HL-60 (cell line): Measurements from ENCODE around the gene TACR3.

Experiments used
- DNase-seq, 2 experiments: peaks; one replicate each; pipeline ENCODE4 v3.0.0-alpha.2; 2010 to 2020; ENCODE audit warnings: low read depth in 1 of 2, low spot score in 1 of 2
- H3K27ac ChIP-seq: fragments of 250-450 bp; sonication (Bioruptor Pico); replicated peaks from 2 replicates; pipeline ENCODE4 v1.5.1; 2020; ENCODE audit warnings: mild to moderate bottlenecking, moderate library complexity
- H3K27me3 ChIP-seq: fragments of 250-450 bp; sonication (Bioruptor Pico); 2 replicates; pipeline ENCODE4 v1.5.1; 2021; ENCODE audit warnings: mild to moderate bottlenecking, moderate library complexity; ENCODE audit not compliant: insufficient read depth, poor library complexity, severe bottlenecking
- H3K4me3 ChIP-seq: replicated peaks from 2 replicates; pipeline ENCODE4 v1.5.1; 2011; ENCODE audit warnings: mild to moderate bottlenecking, control low read depth, low read length; ENCODE audit not compliant: insufficient read depth
- CTCF ChIP-seq: IDR thresholded peaks from one replicate; pipeline ENCODE4 v1.5.1; 2011; ENCODE audit warnings: low read length, control low read depth, inconsistent platforms; ENCODE audit not compliant: insufficient read depth
- GABPA ChIP-seq: IDR thresholded peaks from 2 replicates; pipeline ENCODE4 v1.6.1; 2012; ENCODE audit warnings: low read depth
- POLR2AphosphoS5 ChIP-seq: IDR thresholded peaks from 2 replicates; pipeline ENCODE4 v1.6.1; 2012; ENCODE audit warnings: low read depth
- REST ChIP-seq: IDR thresholded peaks from 2 replicates; pipeline ENCODE4 v1.6.1; 2012; ENCODE audit warnings: low read depth; ENCODE audit not compliant: insufficient replicate concordance
- SPI1 ChIP-seq: IDR thresholded peaks from 2 replicates; pipeline ENCODE4 v1.6.1; 2012; ENCODE audit warnings: low read depth, mild to moderate bottlenecking, borderline replicate concordance

TACR3 gene

GRCh38 chr4:103721251-103721650 lies 1.5 kb upstream of the TACR3 start:
- no peak overlapping the region for H3K4me3 ChIP-seq
- no peak for DNase-seq
- TF ChIP-seq GABPA: no peak
- TF ChIP-seq CTCF: no peak

GRCh38 chr4:103720661-103721060 lies 876 bp upstream of the TACR3 start:
- Histone ChIP-seq H3K27me3 (no peaks in the 10 kb centered on the region), H3K27ac (no peak overlapping the region), H3K4me3 (no peak overlapping the region)
- DNase-seq: no peak
- no peak for TF ChIP-seq POLR2AphosphoS5
- TF ChIP-seq REST: no peak
- no peak for TF ChIP-seq GABPA
- TF ChIP-seq CTCF: no peak
- TF ChIP-seq SPI1: no peak

More at GRCh38 chr4:103721251-103721650, 1.5 kb upstream of the TACR3 start:
- no peak overlapping the region for H3K27ac ChIP-seq
- H3K27me3 ChIP-seq: no peaks in the 10 kb centered on the region

GRCh38 chr4:103719105-103719829 lies 518 bp downstream of the TACR3 start:
- Histone ChIP-seq H3K27me3 (no peaks in the 10 kb centered on the region), H3K4me3 (no peak overlapping the region), H3K27ac (no peak overlapping the region)
- no peak for DNase-seq
- no peak for TF ChIP-seq POLR2AphosphoS5
- TF ChIP-seq GABPA: no peak
- TF ChIP-seq REST: no peak
- no peak for TF ChIP-seq SPI1
- no peak for TF ChIP-seq CTCF

- DNase-seq: no peak
- Histone ChIP-seq H3K27ac (no peak overlapping the region), H3K27me3 (no peaks in the 10 kb centered on the region), H3K4me3 (no peak overlapping the region)
- TF ChIP-seq SPI1: no peak
- TF ChIP-seq CTCF: no peak
- no peak for TF ChIP-seq POLR2AphosphoS5
- TF ChIP-seq GABPA: no peak
- no peak for TF ChIP-seq REST
These were observed 27.2 kb downstream of the TACR3 start for GRCh38 chr4:103692615-103693014.
